HG03196 (cell line): ENCODE results near the gene RPSA.
"Not testable (repeated sequence)": the region's sequence is repeated elsewhere in the genome, so short reads cannot be mapped to it uniquely, and the experiment has no call there.

Source experiments
- ATAC-seq: cut with Tn5 transposase; IDR thresholded peaks from one replicate; pipeline ENCODE4 v1.9.1; 2021; ENCODE audit not compliant: unreplicated experiment

The RPSA gene

DNA sequence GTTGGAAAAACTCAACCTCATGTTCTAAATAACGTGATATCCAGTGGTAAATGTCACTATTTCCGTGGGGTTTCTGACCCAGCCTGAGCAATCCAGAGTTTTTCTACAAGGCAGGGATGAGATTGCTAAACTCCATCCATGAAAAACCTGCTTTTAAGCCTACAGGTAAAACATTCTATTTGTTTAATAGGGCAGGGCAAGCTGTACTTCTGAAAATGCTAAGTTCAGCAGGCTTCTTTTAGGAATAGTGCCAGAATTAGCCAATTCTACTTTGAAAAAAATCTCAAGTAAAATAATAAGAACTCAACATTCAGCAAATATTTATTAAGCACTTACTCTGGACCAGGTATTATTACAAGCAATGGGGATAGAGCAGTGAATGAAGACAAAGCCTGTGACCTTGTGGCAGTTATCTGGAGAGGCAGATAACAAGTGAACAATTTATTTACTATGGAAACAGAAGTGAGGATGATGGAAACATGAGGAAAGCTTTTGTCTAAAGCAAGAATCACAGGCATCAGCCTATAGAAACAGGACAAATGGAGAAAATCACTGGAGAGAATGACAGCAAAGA is 13.3 kb downstream of the RPSA start:
- no peak for ATAC-seq

DNA sequence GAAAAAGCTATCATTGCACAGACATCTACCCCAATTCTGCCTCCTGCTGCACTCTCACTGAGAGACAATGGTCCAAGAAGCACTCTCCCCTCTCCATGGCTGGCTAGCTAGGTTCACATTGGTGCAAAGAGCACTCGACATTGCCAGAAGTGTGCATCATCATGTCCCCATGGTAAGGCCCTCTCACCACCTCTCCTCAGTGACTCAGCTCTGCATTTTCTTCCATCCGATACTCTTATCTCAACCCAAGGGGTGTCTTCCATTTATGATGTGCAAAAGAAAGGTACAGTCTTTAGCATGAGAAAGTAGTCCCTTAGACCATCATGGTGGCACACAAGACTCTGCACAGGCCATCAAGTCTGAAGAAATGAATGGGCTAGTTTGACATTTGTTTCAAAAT is 14.0 kb downstream of the RPSA start:
- ATAC-seq: no peak

DNA sequence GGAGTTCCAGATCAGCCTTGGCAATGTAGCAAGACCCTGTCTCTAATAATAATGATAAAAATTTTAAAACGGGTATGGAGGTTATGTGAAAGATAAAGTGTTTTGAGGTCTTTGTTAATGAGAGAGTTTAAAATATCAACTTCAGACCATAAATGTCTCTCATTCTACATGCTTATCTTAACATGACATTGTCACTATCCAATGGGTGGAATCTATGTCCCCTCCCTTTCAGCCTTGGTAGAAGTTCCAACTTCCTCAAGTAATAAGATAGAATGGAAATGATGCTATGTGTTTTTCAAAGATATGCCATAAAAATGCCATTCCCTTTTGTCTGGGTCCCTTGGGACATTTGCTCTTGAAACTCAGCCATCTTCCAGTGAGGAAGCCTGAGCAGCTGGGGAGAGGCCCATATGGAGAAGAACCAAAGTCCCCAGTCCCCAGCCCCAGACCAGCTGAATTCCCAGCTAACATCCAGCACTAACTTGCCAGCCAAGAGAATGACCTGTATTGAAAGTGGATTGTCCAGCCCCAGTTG is 17.0 kb downstream of the RPSA start:
- no peak for ATAC-seq

DNA sequence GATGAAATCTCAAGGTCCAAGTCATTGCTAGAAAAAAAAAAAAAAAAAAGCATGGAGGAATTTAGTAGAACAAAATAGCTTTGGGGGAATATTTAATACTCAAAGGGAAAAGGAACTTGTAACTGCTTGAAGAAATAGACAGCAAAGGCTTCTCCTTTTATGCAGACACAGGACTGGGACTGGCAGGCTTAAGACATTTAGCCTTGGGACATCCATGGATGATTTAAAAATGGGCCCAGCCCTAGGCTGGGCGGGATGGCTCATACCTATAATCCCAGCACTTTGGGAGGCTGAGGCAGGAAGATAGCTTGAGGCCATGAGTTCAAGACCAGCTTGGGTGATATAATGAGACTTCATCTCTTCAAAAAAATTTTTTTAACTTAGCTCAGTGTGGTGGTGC is 19.8 kb downstream of the RPSA start:
- no peak for ATAC-seq

DNA sequence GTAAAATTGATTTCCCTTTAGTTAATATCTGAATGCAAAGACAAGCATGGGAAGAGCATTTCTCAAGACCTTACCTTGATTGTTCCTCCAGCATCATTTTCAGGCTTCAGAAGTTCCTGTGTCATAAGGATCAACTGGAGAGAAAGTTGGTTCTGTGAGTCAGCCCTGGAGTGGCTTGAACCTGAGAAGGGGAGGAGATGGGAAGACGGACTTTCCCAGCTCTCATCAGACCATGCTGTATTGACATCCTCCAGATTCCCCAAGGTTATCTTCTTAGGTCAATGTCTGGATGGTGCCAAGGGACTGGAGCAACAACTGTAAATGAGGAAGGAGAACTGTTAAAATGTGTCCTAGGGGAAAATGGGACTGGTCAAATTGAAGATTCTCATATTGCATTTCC is 21.0 kb downstream of the RPSA start:
- no peak for ATAC-seq

DNA sequence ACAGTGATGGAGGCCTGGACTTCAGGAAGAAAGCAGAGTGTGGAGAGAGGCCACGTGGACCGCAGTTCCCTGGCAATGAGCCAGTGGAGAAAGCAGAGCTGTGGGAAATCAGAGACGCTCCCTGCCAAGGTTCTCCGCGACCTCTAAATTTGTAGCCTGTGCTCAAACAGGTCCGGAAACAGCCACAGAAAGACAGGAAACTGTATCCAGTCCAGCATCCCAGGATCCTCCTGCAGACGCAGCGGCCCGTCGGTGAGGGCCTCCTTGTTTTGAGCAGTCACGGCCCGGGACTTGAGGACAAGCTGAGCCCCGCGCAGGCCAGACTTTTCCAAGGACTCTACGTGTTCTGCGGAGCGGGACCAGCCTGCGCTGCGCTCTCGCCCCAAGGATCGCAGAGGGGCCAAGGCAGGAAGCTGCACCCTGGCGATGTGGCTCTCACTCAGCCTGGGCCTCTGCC is 22.3 kb downstream of the RPSA start:
- no peak for ATAC-seq

DNA sequence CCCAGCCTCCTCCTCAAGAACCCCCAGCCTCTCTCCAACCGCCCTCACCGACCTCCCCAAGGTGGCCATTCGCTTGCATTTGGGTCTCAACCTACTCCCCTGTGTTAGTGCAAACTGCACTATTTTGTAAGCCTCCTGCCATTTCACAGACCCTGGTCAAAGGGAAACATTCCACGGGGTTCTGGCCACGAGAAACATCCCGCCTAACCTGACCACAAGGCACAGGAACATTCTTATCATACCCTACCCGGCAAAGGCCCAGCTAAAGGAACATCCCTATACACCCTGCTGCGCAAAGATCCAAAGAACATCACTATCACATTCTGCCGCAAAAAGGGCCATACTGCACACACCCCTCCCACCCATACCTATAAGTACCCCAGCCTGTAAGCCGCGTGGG is 22.9 kb downstream of the RPSA start:
- ATAC-seq: no peak

DNA sequence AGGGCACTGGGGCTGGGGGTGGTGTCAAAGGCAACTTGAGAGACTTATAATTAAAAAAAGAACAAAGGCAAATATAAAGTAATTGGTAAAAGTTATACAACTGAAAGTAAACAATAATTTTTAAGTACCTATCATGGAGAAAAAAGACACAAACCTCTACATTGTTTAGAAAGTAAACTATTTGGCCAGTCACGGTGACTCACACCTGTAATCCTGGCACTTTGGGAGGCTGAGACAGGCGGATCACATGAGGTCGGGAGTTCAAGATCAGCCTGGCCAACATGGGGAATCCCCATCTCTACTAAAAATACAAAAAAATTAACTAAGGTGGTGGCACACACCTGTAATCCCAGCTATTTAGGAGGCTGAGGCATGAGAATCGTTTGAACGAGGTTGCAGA is 25.8 kb downstream of the RPSA start:
- ATAC-seq: no peak

DNA sequence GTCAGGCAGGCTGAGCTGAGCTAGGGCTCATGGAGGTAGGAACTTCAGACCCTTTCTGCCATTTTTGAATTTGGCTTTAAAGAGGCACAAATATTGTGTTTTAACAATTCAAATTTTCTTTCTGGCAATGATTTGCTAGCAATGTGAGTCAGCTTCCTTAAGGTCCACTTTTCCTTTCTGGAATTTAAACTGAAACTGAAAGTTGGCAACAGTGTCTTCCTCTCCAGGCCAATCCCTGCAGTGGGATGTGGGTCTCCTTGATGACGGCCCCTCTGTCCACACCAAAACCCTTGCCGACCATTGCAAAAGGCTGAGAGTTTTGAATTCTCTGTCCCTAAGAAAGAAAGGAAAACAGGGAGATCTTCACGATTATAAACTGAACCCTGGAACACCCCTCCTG is 27.1 kb downstream of the RPSA start:
- ATAC-seq: no peak

DNA sequence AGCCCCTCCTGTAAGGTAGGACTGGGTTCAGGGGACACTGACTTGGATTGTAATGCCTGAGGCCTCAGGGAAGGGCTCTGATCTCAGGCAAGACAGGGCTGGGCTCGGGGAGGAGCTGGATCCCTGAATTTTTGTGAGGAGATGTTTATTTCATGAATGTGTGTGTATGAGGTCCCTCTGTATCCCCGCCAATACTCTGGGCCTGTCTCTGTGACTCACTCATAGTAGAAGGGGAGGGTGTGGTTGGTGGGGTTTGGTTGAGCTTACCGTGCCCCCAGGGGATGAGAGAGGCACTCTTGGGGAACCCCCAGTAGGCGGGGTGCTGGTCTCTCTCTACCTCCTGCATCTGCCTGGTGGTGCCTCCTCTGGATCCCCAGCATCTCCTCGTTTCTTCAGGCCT is 28.1 kb downstream of the RPSA start:
- peak; percentile 82 for ATAC-seq

DNA sequence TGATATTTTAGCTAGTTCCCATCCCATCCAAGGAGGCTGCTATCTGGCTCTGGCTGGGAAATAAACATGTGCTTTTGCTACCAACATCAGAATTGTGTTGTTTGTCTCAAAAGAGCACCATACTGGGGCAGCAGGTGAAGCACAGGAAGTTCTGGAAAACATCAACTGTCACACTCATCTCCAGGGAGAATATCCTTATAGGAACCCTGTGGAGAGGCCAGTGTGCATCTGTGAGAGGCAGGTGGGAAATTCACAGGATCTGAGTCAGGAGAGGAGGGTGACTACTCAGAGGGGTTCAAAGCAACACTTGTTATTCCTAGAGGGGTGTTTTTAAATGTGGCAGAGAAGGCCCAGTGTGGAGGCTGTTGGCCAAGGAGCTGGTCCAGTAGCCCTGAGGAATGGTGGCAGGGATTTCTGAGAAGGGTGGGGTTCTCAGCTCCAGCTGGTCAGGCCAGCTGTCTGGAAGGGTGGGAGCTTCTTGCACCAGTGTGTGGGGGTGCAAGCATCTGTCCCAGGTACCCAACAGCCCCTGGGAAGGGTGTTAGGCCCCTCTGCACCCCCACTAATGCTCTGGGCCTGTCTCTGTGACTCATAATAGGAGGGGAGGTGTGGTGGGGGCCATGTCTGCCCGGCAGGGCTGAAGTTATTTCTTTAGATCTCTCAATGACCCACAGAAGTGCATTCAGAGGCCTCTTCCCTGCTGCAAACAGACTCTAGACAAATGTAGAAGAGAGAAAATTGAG is 28.7 kb downstream of the RPSA start:
- ATAC-seq: no peak

DNA sequence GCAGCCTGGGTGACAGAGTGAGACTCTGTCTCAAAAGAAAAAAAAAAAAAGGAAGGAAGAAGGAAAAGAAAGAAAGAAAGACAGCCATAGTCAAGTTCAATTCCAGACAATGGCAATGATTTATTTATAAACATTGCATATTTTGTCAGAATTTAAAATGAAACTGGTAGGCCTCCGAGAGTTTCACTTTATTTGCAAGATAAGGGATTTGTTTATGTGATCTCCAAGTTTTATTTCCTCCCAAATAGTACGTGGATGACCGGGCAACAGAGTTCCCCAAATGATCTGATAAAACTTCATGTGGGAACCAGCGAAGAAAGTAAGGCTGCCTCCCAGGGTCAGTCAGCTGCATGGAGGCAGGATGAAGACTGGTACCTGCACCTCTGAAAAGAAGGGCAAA is 32.4 kb downstream of the RPSA start:
- no peak for ATAC-seq

DNA sequence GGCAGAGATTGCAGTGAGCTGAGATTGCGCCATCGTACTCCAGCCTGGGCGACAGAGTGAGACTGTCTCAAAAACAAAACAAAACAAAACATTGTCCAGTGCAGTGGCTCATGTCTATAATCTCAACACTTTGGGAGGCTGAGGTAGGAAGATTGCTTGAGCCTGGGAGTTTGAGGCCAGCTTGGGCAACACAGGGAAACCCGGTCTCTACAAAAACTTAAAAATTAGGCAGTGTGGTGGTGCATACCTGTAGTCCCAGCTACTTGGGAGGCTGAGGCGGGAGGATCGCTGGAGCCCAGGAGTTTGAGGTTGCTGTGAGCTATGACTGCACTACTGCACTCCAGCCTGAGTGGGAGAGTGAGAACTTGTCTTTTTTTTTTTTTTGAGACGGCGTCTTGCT is 33.8 kb downstream of the RPSA start:
- no peak for ATAC-seq

DNA sequence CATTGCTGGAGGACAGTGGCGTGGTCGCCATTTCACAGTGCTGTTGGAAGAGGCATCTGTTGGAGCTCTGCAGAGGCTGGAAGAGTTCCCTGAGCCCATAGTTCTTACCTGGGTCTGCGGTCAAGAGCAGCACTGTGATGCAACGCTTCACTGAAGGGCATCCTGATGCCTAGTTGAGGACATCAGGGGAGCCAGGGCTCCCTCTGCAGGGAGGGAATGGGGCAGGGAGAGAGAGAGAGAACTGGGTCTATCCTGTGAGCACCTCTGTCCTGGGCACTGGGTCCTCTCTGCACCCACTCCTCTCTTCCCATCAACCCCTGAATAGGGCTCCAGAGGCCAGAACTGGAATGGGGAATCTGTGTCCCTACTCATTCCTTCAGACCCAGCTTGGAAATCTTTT is 37.0 kb downstream of the RPSA start:
- no peak for ATAC-seq

DNA sequence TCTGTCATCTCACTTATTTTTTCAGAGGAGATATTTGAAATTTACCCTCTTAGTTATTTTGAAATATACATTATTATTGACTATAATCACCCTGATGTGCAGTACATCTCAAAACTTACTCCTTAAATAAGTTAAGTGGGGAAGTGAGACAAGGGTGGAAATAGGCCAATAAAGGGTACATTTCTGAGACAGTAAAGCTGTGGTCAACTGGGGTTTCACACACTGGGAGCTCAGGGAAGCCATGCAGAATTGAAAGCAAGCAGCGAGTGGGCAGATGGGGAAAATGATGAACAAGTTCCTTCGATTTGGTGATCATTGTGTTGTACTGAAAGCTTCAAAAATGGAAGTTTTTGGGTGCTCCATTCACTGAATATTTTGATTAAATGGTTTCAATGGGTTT is 39.4 kb downstream of the RPSA start:
- no peak for ATAC-seq

DNA sequence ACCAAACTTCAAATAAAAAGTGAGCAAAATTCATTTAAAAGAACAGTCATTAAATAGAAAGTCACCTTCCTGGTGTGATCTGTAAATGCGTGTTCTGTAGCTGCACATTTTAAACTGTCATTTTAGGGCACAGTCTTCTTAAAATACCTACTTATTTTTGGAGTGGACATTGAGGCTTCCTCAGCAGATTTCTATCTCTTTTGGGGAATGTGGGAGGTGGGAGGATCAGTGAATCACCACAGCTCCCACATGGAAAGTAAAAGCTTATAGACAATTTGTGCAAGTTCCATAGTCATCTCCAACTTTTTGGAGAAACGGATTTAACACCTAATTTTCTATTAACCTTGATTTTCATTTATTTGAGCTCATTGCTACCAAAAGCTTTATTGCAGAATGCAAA is 39.9 kb downstream of the RPSA start:
- no peak for ATAC-seq

DNA sequence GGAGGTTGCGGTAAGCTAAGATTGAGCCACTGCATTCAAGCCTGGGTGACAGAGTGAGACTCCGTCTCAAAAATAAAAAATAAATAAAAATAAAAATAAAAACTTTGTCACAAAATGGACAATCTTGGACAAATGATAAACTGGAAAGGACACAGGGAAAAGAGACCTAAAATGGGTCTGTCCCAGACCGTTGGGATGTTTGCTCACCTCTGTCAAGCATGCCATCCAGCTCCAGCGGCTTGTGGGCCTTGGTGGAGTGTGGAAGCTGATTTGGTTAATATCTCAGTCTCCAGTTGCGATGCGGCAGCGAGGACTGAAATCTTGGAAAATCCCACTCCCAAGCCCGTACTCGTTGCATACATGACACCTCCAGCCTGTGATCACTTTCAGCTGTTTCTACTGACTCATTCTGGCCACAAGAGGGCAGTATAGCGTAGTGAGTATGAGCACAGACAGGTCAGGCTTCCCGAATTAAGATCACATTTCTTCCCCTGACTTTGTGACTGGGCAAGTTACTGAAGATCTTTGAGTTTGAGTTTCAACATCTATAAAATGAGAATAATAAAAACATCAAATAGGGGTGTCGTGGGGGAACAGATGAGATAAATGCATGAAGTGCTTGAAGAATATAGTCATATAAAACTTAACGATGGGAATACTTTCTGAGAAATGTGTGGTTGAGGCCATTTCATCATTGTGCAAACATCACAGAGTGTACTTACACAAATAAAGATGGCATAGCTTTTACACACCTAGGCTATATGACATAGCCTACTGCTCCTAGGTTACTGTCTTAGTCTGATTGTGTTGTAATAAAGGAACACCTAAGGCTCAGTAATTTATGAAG is 41.3 kb downstream of the RPSA start:
- peak; percentile 85 for ATAC-seq

DNA sequence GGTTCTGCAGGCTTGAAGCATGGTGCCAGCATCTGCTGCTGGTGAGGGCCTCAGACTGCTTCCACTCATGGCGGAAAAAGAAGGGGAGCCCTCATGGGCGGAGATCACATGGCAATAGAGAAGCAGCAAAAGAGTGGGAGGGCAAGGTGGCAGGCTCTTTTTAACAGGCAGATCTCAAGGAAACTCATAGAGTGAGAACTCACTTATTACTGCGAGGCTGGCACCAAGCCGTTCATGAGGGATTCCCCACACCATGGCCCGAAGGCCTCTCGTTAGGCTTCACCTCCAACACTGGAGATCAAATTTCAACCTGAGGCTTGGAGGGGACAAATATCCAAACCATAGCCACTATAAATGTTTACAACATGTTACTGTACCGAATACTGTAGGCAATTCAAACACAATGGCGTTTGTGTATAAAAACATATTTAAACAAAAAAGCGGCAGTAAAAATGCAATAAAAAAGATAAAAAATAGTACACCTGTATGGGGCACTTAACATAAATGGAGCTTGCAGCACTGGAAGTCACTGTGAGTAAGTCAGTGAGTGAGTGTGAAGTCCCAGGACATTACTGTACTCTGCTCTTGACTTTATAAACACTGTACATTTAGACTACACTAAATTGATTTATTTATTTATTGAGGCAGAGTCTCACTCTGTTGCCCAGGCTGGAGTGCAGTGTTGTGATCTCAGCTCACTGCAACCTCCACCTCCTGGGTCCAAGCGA is 42.1 kb downstream of the RPSA start:
- no peak for ATAC-seq

DNA sequence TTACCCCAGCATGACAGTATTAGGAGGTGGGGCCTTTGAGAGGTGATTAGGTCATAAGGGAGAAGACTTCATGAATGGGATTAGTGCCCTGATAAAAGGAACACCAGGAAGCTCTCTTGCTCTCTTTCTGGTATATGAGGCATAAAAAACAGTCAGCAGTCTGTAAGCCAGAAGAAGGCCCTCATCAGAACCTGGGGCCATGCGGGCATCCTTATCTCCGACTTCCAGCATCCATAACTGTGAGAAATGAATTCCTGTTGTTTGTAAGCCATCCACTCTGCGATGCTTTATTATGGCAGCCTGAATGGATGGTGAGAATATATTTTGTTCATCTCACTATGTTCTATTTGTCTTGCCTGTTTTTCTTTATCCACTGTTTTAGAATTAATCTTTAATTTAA is 43.3 kb downstream of the RPSA start:
- no peak for ATAC-seq

DNA sequence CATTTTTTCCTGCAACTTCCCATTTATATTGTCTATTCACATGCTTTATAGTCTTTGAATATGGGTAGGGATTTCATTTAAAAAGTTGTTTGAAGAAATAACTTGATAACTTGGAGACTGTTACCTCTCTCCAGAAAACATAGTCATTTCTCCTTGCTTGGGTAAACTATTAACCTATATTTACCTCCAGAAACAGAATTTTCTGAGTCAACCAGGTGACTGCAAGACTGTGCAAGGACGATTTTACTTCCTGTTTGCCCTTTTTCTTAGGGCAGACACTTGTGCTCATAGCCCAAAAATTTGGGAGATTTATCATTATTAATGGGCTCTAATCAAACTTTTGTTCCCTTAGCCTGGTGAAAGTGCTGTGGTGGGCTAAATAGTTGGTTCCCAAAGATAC is 46.6 kb downstream of the RPSA start:
- ATAC-seq: no peak

DNA sequence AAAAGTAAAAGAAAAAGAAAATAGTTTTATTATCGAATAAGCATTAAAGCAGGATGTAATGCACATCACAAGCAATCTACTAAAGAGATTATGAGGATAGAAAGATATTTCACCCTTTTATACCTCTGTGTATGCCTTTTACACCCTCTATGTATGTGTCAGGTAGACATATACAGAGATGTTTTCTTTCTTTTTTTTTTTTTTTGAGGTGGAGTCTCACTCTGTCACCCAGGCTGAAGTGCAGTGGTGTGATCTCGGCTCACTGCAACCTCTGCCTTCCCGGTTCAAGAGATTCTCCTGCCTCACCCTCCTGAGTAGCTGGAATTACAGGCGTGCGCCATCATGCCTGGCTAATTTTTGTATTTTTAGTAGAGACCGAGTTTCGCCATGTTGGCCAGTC is 47.4 kb downstream of the RPSA start:
- ATAC-seq: not testable (repeated sequence)
